HepG2 (cell line): ENCODE measurements around the gene RABL2A. TPM values are rescaled to one million over a fixed set of nuclear protein-coding genes. Genes with fewer than 3 reads are reported as not detected.
"Not testable (repeated sequence)": the region's sequence is repeated elsewhere in the genome, so short reads cannot be mapped to it uniquely, and the experiment has no call there.

ENCODE experiments used
- ATAC-seq: fragments of 200-7000 bp; cut with Tn5 transposase; 3 replicates; pipeline ENCODE4 v1.9.1; 2020; ENCODE audit warnings: mild to moderate bottlenecking, moderate library complexity
- BruUV-seq: library from RNA; stranded (reverse); fragments of 400-500 nt; replicated peaks from 2 replicates; lab custom pipeline; 2021; lab: Mats Ljungman, UMichigan
- CTCF ChIA-PET: fragments of 300-600 bp; formaldehyde crosslinking; extraction: SDS; loops from one replicate; lab custom pipeline; 2021; ENCODE audit warnings: low total read pairs, inconsistent platforms, low intra/inter-chr PET ratio; lab: Yijun Ruan, JAX
- POLR2A ChIA-PET: fragments of 350-600 bp; sonication (Branson Sonifier 250); formaldehyde crosslinking; loops from one replicate; lab custom pipeline; 2020; ENCODE audit warnings: antibody characterized with exemption, inconsistent platforms; lab: Yijun Ruan, JAX
- DNase-seq: peaks from one replicate; pipeline ENCODE4 v3.0.0-alpha.2; 2015; ENCODE audit warnings: low spot score
- FAIRE-seq: peaks from 3 replicates; lab custom pipeline; 2011; peaks lifted over from hg19 to GRCh38; lab: Jason Lieb, UNC
- H2AFZ ChIP-seq: one replicate; pipeline ENCODE4 v1.6.1; 2011; ENCODE audit warnings: low read length, inconsistent platforms
- H3K27ac ChIP-seq: fragments of 300-600 bp; 3 replicates; pipeline ENCODE4 v1.8.0; 2011; ENCODE audit warnings: mixed run types, mild to moderate bottlenecking, mixed read lengths, low read length, inconsistent platforms; ENCODE audit not compliant: insufficient read depth; ENCODE audit errors: extremely low read length
- H3K27me3 ChIP-seq, 2 experiments: fragments of 200-600 bp in 1 of 2; 2 replicates in 1 of 2; 3 replicates in 1 of 2; pipeline versions ENCODE4 v1.6.0 to v1.8.0; 2011; ENCODE audit warnings: low read length in 2 of 2, mild to moderate bottlenecking in 2 of 2, moderate library complexity in 2 of 2, inconsistent platforms in 1 of 2; ENCODE audit not compliant: insufficient read depth in 2 of 2, control insufficient read depth in 1 of 2
- H3K36me3 ChIP-seq, 2 experiments: fragments of 200-600 bp in 1 of 2; replicated peaks in 1 of 2; 2 replicates in 1 of 2; 3 replicates in 1 of 2; pipeline versions ENCODE4 v1.5.1 to v1.8.0; 2011; ENCODE audit warnings: low read length in 2 of 2, inconsistent platforms in 1 of 2; ENCODE audit not compliant: insufficient read depth in 2 of 2, control insufficient read depth in 1 of 2
- H3K4me1 ChIP-seq: 2 replicates; pipeline ENCODE4 v1.5.1; 2012; ENCODE audit warnings: low read length, inconsistent platforms; ENCODE audit not compliant: insufficient read depth
- H3K4me2 ChIP-seq: 2 replicates; pipeline ENCODE4 v1.6.0; 2011; ENCODE audit warnings: low read depth, low read length, inconsistent platforms
- H3K4me3 ChIP-seq, 3 experiments: fragments of 200-600 bp in 1 of 3; sonication (generic), shearing (Covaris generic) in 1 of 3; replicated peaks in 1 of 3; 2 replicates each; pipeline ENCODE4 v1.5.1; 2011 to 2016; ENCODE audit warnings: low read length in 3 of 3, inconsistent platforms in 2 of 3, low read depth in 2 of 3, mild to moderate bottlenecking in 2 of 3, control low read depth in 1 of 3, mixed read lengths in 1 of 3; ENCODE audit not compliant: insufficient read depth in 1 of 3
- H3K79me2 ChIP-seq: one replicate; pipeline ENCODE4 v1.6.1; 2011; ENCODE audit warnings: low read length, inconsistent platforms; ENCODE audit not compliant: insufficient read depth
- H3K9ac ChIP-seq: 2 replicates; pipeline ENCODE4 v1.6.0; 2011; ENCODE audit warnings: mild to moderate bottlenecking, low read depth, low read length, inconsistent platforms; ENCODE audit not compliant: insufficient read depth
- H3K9me3 ChIP-seq: 2 replicates; pipeline ENCODE4 v1.5.1; 2012; ENCODE audit warnings: mild to moderate bottlenecking, low read length
- H4K20me1 ChIP-seq: 2 replicates; pipeline ENCODE4 v1.6.0; 2011; ENCODE audit warnings: inconsistent platforms, mild to moderate bottlenecking, low read length, moderate library complexity; ENCODE audit not compliant: insufficient read depth
- ARID5B ChIP-seq: IDR thresholded peaks from 2 replicates; pipeline ENCODE4 v1.4.0; 2020; ENCODE audit warnings: mild to moderate bottlenecking, missing genetic modification reagents
- CREB1 ChIP-seq, 2 experiments: fragments of 450-650 bp in 1 of 2; IDR thresholded peaks; 2 replicates each; pipeline ENCODE4 v1.6.1; 2016 to 2017; ENCODE audit warnings: control low read depth in 1 of 2, mild to moderate bottlenecking in 1 of 2, missing compliant biosample characterization in 1 of 2, missing genetic modification characterization in 1 of 2
- EP300 ChIP-seq, 3 experiments: sonication (generic) in 1 of 3; formaldehyde crosslinking in 1 of 3; IDR thresholded peaks; 2 replicates each; pipeline versions ENCODE4 v1.5.1 to v1.6.1; 2011 to 2020; ENCODE audit warnings: low read depth in 2 of 3, low read length in 2 of 3, borderline replicate concordance in 1 of 3, improper control_type of control experiment in 1 of 3, mild to moderate bottlenecking in 1 of 3, missing genetic modification reagents in 1 of 3, moderate library complexity in 1 of 3
- FOXC1 ChIP-seq: sonication (generic); formaldehyde crosslinking; IDR thresholded peaks from 2 replicates; pipeline ENCODE4 v1.8.0; 2022; ENCODE audit warnings: mild to moderate bottlenecking, missing genetic modification reagents, borderline replicate concordance
- GATAD1 ChIP-seq: IDR thresholded peaks from 2 replicates; pipeline ENCODE4 v1.6.1; 2016; ENCODE audit warnings: missing genetic modification reagents, missing compliant biosample characterization
- GLI4 ChIP-seq: sonication (generic); formaldehyde crosslinking; IDR thresholded peaks from 2 replicates; pipeline ENCODE4 v1.5.1; 2020; ENCODE audit warnings: missing genetic modification reagents, mild to moderate bottlenecking, moderate library complexity, borderline replicate concordance
- HDAC1 ChIP-seq: sonication (generic); formaldehyde crosslinking; IDR thresholded peaks from 2 replicates; pipeline ENCODE4 v1.5.1; 2020; ENCODE audit warnings: mild to moderate bottlenecking, missing genetic modification reagents
- KAT8 ChIP-seq: IDR thresholded peaks from 2 replicates; pipeline ENCODE4 v1.6.1; 2016; ENCODE audit warnings: missing genetic modification reagents, missing compliant biosample characterization
- POLR2A ChIP-seq, 2 experiments: IDR thresholded peaks; 2 replicates each; pipeline ENCODE4 v1.6.1; 2011; ENCODE audit warnings: low read depth in 2 of 2, low read length in 2 of 2, mild to moderate bottlenecking in 1 of 2, moderate library complexity in 1 of 2; ENCODE audit not compliant: insufficient read depth in 1 of 2
- POLR2G ChIP-seq: fragments of 200-400 bp; formaldehyde crosslinking; IDR thresholded peaks from 2 replicates; pipeline ENCODE4 v1.6.1; 2018; ENCODE audit warnings: mild to moderate bottlenecking, low read depth, low read length, moderate library complexity
- SAP130 ChIP-seq: IDR thresholded peaks from 2 replicates; pipeline ENCODE4 v1.6.1; 2016; ENCODE audit warnings: low read depth
- ZNF275 ChIP-seq: sonication (generic); formaldehyde crosslinking; IDR thresholded peaks from 2 replicates; pipeline ENCODE4 v1.8.0; 2022; ENCODE audit warnings: missing genetic modification reagents, mild to moderate bottlenecking, inconsistent platforms, borderline replicate concordance
- ZNF292 ChIP-seq: sonication (generic); formaldehyde crosslinking; IDR thresholded peaks from 2 replicates; pipeline ENCODE4 v1.8.1; 2022; ENCODE audit warnings: mild to moderate bottlenecking, low read depth, missing genetic modification reagents, borderline replicate concordance
- ZNF549 ChIP-seq: sonication (generic); formaldehyde crosslinking; IDR thresholded peaks from 2 replicates; pipeline ENCODE4 v1.5.0; 2020; ENCODE audit warnings: missing genetic modification reagents
- ZSCAN31 ChIP-seq: sonication (generic); formaldehyde crosslinking; IDR thresholded peaks from 2 replicates; pipeline ENCODE4 v1.5.0; 2020; ENCODE audit warnings: low read depth, mild to moderate bottlenecking, missing genetic modification reagents
- WGBS: methylation state at CpG from one replicate; pipeline ENCODE4 v1.1.6; 2017; ENCODE audit warnings: low lambda C conversion rate; 5-methylcytosine and 5-hydroxymethylcytosine counted together
- in situ Hi-C: cut with HindIII; loops from 2 replicates; pipeline ENCODE4 v1.10.0; 2017; ENCODE audit warnings: low pct_unique_long_range_greater_than_20kb; ENCODE audit not compliant: extremely low pct_ligation_motif_present
- intact Hi-C: fragments of 100-400 bp; cut with micrococcal nuclease; formaldehyde crosslinking; loops from one replicate; pipeline ENCODE4 v1.10.0; 2022; ENCODE audit not compliant: unreplicated experiment
- polyA plus RNA-seq, 8 experiments: library from polyadenylated mRNA; depleted of rRNA in 3 of 8; stranded (reverse) in 7 of 8; unstranded in 1 of 8; fragments of >200 nt; fragmentation: Illumina TruSeq in 4 of 8; extraction: Trizol in 4 of 8; gene quantifications; 2 replicates each; pipeline versions ENCODE4 v1.2.1 to v1.2.3, GENCODE V29; 2011 to 2016; ENCODE audit warnings: low read depth in 4 of 8, missing spikeins in 1 of 8, mixed read lengths in 1 of 8; ENCODE audit not compliant: insufficient read depth in 1 of 8
- total RNA-seq, 5 experiments: library from RNA; depleted of rRNA; stranded (reverse); fragments of >200 nt; fragmentation: Illumina TruSeq; extraction: Trizol; gene quantifications; 2 replicates each; pipeline ENCODE4 v1.2.3, GENCODE V29; 2016; ENCODE audit warnings: low read depth in 1 of 5

RABL2A gene
- total and polyA plus RNA-seq, 2 of the 13 experiments (the other 11 are each of a cell fraction or from before 2014, with no cell fraction given): 9.6 to 13.4 TPM

GRCh38 chr2:113602869-113603466, 24.1 kb upstream of the RABL2A start (continued):
- no peak for TF ChIP-seq ZNF549

GRCh38 chr2:113603467-113604084, 23.5 kb upstream of the RABL2A start:
- ChIA-PET CTCF (interaction anchor here (0.9 to 2.0 kb wide), 5 partner anchors 16 to 376 kb away, joined by 3 to 13 read pairs (median 10); no protein-coding TSS in a partner anchor), POLR2A (interaction anchor here (1.4 to 2.0 kb wide), 3 partner anchors 20 to 948 kb away, joined by 4 to 5 read pairs (median 4); partner anchors contain the start of gene SLC35F5)
- H2AFZ ChIP-seq; H4K20me1 ChIP-seq; BruUV-seq; FAIRE-seq; H3K27me3 ChIP-seq; in situ Hi-C loops; H3K4me1 ChIP-seq; H3K9me3 ChIP-seq; H3K36me3 ChIP-seq; H3K79me2 ChIP-seq; TF ChIP-seq EP300 (CRISPR knock-in tag; IDR thresholded peaks at IDR 0.05; ENCODE audit: borderline replicate concordance): not testable (repeated sequence)
- Histone ChIP-seq H3K4me2 (peak overlapping the region; percentile 95), H3K27ac (peak overlapping the region; percentile 90), H3K9ac (peak overlapping the region; percentile 77), H3K4me3 (peak overlapping the region; percentile 61 to 90 (median 70); a peak in 5 of 6 replicates)
- 7% methylated on average over 18 of the region's 84 CpGs for WGBS
- ATAC-seq (peak; percentile 96), DNase-seq (peak; percentile 91)
- intact Hi-C loops: loop anchor here (5.0 to 10.0 kb wide), 2 partner anchors 101 to 374 kb away; no protein-coding TSS in a partner anchor
- TF ChIP-seq SAP130 (peak; percentile 73), ZNF275 (CRISPR knock-in tag) (peak; percentile 82), POLR2G (peak; percentile 94), ZNF292 (CRISPR knock-in tag) (peak; percentile 30; the same call in 1 of the 2 replicates), CREB1 (IDR thresholded peaks at IDR 0.05) (peak; percentile 90; the same call in 1 of the 2 replicates), CREB1 (CRISPR knock-in tag; IDR thresholded peaks at IDR 0.05) (peak; percentile 70), ZSCAN31 (peak; percentile 24; the same call in 1 of the 2 replicates), HDAC1 (CRISPR knock-in tag) (peak; percentile 47), FOXC1 (peak; percentile 80; the same call in 1 of the 2 replicates), POLR2A (IDR thresholded peaks at IDR 0.05; ENCODE audit: insufficient read depth in 1 of 2, low read depth in 2 of 2, low read length in 2 of 2) (peak; percentile 81 to 83), KAT8 (CRISPR knock-in tag) (peak; percentile 87; the same call in 1 of the 2 replicates), EP300 (IDR thresholded peaks at IDR 0.05; ENCODE audit: low read depth in 2 of 2, low read length in 2 of 2) (0 out of 4 replicates have a peak, but pooled peaks of 1 of the 2 experiments have one; percentile 38), ARID5B (CRISPR knock-in tag) (peak; percentile 6; the same call in 1 of the 2 replicates), GATAD1 (peak; percentile 90), GLI4 (CRISPR knock-in tag) (0 out of 2 replicates have a peak, but pooled peaks have one; percentile 45)
